ENCODE results near the gene ADAMTS9.

The ADAMTS9 gene

DNA sequence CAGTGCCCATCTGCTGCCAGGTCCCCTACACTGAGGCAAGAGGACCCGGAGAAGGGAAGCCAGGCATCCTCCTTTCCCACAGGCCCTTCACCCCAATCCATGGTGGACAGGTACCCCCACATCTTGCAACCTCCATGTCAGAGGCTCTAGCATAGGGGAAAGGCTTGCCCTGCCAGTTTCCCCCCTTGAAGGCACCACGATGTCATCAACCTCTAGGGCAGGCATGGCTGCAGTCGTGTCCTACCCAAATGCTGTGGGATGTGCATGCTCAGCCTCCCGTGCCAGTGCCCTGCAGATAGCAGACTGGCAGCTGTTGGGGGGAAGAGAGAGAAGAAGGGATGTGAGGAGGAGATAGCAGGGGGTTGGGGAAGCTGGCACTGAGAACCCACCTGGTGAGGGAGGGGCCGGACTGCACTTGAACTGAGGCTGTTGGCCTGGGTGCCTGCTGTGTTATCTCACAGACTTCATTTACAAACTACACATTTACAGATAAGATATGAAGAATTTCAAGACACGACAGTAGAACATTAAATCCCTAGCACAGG is 197.5 kb downstream of the ADAMTS9 start:
- DNase-seq (ENCODE audit: low read depth) = no peak

DNA sequence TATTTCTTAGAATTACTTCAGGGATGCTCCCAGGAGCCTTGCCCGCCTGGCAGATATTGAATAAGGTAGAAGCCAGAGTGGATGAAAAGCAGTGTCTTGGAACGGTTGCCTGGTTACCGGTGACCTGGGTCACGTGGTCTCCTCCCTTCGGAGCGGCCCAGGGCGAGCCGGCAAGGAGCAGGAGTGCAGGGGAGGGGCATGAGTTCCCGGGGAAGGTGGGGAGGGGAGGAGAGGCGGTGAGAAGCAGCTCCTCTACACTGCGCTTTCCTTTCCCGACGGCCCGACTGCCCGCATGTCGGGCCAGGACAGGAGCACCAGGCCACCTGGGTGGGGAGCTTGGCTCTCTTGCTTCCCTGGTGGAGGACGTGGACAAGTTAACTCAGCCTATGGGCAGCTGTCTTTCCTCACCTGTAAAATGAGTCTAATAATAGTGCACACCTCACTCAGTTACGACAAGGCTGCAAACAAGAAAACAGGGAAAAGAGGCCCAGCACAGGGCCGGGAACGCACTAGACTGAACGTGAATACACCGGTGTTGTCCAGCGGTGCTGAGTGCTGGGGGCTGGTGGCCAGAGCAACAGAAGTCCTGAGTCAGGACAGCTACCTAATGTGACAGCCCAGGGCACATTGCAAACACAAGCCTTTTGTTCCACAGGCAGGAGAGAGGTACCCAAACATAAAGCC is 198.3 kb downstream of the ADAMTS9 start:
- DNase-seq (ENCODE audit: low read depth) = no peak

DNA sequence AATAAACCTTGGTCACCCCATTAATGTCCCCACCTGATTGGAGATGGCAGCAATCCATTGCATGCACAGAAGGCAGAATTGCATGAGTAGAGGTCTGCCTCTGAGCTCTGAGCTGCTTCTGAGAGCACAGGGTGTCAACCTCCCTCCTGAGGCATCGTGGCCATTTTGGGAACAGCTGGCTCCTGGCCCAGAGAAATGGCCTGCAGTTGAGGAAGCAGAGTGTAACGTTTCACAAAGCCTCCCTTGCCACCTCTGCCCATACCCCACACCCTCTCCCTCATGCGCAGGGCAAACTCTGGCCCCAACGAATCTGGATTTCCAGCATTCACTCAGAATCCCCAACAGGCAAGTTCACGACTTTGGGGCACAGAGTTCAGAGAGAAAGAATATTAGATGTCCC is 198.9 kb downstream of the ADAMTS9 start:
- no peak for DNase-seq (ENCODE audit: low read depth)

DNA sequence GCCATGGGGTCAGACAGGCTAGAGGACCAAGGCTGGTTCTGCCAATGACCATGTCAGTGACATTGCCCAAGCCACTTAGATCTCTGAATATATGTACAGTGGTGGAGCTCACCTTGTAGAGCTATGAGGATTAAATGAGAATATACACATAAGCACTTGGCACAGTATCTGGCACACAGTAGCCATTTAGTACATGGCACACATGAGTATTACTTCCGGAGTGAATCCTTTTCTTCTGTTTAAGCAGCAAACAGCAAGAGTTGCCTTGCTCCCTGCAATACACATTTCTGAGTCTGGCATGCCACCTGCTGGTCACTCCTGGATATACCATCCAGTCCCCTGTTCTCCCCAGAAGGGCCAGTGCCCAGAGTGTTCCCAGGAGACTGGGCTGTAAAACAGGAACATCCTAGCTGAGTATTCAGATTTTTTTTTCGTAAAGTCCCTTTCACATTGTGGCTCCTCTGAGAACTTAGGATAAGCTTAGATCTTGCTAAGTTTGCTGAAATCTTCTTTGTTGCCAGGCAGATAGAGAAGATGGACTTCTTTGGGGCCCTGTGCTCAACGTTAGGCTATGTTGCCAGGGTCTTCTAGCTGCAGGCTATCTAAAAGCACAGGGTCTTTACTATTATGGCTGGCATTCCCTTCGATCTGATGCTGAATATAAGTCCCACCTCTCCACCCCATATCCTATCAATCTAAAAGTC is 203.4 kb downstream of the ADAMTS9 start:
- DNase-seq (ENCODE audit: low read depth) = peak; percentile 3

DNA sequence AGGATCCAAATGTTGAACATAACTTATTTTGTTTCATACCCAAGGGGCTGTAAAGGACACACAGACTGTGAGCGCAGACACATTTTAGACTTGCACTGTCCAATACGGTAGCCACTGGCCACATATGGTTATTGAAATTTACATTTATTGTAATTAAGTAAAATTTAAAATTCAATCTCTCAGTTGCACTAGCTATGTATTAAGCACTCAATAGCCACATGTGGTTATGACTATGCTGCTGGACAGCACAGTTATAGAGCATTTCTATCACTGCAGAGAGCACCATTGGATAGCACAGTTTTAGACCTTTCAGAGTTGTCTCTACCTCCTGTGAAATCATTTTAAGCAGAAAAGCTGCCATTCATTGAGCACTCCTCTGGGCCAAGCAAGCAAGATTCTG is 204.3 kb downstream of the ADAMTS9 start:
- DNase-seq (ENCODE audit: low read depth) = no peak

DNA sequence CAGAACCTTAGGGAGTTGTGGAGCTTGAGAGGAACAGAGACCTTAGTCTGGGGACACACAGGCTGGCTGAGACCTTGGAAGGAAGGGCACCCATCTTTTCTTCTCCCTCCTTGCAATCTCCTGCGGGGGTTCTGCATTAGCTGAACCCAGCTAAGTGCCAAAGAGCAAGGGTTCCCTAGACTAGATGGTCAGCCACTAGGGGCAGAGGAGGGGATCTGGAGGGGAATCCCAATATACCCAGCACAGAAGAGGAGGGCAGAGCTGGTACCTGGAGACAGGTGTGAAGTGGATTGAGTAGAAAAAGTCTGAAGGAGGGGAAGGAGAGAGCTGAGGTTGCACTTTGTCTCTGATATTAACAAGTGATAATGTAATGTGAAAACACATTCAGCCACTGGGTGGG is 212.8 kb downstream of the ADAMTS9 start:
- DNase-seq (ENCODE audit: low read depth) = no peak

DNA sequence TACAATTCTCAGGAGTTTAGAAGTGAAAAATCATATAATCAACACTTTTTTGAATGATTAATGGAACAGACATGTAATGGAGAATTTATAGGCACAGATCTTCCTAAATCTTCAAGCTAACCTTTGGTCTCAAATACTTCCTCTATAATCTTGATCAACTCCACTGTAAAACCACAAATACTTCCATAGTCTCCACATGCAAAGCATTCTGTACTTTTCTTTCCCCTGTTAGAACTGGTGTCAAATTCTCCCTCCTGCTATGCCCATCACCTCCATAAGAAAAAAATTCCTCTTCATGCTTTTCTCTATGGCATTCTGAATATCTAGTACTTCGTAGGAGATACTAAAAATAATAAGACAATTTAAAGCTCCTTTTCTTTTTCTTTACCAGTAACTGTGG is 214.3 kb downstream of the ADAMTS9 start:
- DNase-seq (ENCODE audit: low read depth) = no peak

DNA sequence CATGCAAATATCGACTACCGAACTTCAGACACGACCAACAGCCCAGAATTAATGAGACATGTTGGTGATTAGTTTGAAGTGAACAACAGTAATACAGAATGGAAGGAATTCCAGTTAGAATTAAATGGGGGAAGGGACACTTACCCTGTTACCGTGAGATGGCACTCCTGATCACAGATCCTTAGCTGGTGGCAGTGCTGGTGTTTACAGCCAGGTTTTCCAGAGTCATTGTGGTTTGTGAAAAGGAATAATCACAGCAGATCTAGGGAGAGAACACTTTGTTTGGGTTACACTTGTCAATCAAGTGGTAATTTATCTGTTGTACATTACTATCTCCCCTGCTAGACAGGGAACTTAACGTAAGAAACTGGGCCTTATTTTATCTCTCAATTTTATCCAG is 217.4 kb downstream of the ADAMTS9 start:
- DNase-seq (ENCODE audit: low read depth) = no peak

DNA sequence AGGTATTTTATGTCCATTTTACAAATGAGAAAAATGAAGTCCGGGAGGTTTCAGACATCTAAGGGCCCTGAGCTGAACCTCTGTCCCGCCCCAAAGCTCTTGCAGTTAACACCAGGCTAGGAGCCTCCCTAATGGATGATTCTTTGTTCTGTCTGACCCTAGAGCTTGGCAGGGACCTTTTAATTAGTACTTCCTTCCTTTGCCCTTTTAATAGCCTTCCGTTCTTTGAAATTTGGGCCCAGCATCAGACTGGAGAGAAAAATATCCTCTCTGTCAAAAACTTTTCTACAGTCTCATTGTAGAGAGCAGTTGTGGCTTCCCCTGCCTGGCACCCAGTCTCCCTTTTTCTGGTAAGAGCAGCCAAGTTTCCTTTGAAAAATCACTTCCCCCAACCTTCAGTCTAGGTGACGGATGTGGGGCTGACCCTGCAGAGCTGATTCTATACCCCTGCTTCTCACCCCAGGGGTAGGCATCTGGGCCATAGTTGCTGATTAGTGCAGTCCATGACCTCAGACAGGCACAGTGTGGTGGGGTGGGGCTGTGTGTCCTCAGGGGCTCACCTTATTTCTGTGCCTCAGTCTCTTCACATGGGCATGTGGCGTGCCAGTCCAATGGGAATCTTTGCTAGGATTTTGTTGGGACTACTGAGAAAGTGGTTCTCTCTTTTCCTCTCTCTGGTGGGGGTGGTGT is 220.4 kb downstream of the ADAMTS9 start:
- no peak for DNase-seq (ENCODE audit: low read depth)

All from CMK (cell line).